Fibroblast of gingiva (primary cell): ENCODE data around the gene VGLL2.

Source experiments
- DNase-seq: peaks from one replicate; pipeline ENCODE4 v3.0.0-alpha.2; 2011; ENCODE audit warnings: low read depth

VGLL2 gene

DNA sequence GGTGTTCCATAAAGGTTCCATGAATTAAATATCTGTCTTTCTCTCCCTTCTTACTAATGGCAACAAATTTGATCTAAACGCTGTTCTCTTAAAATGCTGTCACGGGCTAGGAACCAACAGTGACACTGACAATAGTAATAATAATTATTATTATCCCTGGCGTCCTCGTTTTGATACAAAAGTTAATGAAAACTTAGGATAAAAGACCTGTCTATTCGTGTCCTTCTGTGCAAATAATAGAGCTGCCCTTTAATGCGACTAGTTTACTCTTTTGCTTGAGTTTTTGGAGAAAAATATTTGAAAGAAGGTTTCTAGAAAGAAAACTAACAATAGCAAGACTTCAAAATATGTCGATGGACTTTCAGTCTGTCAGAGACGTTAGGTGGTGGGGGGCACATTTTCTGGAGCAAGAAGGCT, 4.3 kb downstream of the VGLL2 start:
- no peak for DNase-seq

DNA sequence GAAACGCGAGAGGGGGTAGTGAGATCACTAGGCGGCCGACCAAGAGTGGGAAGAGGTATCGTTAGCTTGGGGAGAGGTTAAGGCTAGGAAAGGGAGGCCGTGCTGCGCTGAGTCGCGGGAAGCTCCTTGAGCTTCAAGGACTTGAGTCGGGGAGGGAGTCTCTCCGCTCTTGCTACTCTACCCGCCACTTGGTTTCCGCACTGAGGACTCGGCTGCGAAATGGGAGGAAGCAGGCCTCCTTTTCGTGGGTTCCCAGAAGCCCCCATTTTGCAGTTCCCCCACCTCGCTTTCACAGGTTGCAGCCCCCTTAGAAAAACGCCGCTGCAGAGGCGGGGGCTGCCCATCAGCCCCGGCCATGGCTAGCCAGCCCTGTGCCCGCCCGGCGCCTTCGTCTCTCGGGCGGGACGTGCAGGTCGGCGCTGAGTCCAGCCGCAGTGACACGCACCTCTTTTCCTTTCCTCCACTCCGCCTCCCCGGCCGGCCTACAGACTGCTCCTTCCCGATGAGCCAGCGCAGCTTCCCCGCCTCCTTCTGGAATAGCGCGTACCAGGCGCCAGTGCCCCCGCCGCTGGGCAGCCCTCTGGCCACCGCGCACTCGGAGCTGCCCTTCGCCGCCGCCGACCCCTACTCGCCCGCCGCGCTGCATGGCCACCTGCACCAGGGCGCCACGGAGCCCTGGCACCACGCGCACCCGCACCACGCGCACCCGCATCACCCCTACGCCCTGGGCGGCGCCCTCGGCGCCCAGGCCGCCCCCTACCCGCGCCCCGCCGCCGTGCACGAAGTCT, 4.9 kb downstream of the VGLL2 start:
- DNase-seq: no peak

DNA sequence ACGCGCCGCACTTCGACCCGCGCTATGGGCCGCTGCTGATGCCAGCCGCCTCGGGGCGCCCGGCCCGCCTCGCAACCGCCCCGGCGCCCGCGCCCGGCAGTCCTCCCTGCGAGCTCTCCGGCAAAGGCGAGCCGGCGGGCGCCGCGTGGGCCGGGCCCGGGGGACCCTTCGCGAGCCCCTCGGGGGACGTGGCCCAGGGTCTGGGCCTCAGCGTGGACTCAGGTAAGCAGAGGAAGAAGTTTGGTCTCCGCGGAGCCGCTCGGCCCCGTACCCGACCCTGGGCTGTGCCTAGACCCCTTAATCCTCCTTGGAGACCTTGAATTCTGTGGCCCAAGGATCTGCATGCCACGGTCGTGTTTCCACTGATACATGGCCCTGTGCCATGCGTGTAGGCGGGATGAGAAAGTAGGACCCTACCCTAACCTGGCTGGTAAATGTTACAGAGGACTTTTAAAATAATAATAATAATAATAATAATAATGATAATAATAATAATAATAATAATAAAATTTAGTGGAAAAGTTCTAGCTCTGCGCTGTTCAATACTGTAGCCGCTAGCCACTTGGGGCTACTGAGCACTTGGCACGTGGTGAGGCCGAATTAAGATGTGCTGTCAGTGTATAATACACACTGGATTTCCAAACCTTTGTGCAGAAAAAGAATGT, 5.6 kb downstream of the VGLL2 start:
- DNase-seq: no peak

DNA sequence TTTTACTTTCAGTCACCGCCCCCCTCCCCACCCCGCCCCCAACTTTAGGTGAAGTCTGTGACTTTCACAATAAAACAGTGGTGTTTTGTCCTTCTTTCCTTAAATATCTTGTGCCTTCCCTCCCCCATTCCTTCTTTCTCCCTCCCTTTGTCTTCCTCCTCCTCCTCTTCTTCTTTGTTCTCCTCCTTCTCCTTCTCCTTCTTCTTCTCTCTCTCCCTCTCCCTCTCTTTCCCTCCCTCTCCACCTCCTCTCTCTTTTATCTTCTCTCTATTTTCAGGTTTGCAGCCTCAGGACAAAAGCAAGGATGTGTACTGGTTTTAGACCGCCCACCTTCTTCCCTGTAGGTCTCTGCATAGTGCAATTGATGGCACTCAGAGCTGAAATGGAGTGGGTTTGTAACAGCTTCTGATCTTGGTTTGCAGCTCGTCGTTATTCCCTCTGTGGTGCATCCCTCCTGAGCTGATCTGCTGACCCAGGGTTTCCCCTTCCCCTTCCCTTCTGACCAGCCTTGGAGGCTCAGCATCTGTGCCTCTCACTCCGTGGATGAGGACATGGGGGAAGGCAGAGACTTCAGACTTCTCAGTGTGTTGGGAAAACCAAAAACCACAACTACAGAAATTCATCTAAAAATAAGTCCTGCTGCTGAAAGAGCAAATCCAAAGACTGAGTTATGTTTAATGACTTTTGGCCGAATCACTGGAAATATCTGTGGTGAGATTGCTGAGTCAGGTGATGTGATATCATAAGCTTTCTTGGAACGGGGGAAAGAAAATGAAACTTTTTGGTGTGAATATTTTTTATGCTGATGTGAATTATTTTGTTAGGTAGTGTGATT, 6.9 kb downstream of the VGLL2 start:
- no peak for DNase-seq

DNA sequence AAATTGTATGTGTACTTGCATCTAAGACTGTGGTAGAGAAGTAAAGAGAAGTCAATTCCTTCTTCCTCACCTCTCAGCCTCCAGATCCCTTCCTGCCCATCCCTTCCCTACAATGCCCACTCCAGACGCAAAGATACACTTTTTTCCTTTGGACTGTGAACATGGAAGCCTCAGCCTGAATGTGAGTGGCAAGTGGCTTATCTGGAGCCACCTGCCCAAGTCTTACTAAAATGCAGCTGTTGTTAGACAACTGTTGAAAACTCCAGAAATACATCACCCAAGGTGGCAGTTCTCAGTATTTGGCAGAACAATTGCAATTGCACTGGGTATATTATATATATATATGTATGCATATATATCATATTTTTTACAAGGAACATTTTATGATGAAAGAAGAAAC, 7.5 kb downstream of the VGLL2 start:
- DNase-seq: no peak

DNA sequence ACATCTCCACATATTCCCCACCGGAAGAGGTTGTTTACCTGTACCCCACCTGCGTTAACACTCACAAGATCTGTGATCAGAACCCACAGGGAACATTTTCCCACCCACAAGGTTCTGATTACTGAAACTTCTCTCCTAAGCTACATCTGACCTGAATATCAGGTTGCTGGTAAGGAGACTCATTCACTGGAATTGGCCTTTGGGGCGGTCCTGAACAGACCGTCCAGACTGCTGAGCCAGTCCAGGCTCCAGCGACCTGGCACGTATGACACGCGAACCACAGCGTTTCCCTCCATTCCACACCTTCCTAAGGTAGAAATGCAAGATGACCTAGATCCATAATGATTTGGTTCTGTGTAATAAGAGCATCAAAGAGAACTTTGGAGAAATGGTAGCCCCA, 9.8 kb downstream of the VGLL2 start:
- DNase-seq: no peak

DNA sequence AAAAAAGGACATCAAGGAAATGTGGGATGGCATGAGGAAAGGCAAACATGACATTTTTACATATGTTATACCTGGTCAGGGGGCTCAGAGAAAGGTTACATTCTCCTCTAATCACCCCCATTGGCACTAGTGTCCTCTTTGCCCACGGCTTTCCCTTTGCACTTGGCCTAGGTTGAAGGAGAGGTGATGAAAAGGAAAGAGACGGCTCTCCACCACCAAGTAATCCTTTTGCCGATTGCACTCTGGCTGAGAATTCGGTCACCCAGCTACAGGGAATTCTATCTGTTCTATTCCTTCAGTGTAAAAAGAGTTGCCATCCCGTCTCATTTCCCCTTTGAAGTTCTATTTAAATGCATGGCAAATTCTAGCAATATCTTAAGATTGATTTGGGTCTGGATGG, 10.4 kb downstream of the VGLL2 start:
- no peak for DNase-seq

DNA sequence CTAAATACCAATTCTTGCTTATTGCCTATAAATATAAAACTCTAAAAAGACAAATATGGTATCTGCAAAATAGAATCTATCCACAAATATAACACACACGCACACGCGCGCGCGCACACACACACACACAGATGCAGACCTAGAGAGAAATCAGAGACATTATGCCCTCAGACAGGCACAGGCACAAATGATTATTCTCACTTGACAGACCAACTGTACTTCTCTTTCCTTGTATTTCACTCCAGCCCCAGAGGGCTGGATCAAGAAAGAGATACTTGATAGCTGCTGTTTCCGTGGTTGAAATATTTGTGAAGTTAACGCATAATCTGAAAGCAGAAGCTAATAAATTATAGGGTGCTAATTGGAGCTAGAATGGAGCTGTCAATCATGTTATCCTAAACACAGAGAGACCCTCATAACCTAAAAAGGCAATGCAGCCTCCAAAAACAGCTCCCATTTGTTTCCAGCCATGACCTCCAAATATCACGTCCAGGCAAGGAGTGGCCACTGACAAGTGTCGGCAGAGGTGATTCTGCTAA, 11.5 kb downstream of the VGLL2 start:
- DNase-seq: no peak

DNA sequence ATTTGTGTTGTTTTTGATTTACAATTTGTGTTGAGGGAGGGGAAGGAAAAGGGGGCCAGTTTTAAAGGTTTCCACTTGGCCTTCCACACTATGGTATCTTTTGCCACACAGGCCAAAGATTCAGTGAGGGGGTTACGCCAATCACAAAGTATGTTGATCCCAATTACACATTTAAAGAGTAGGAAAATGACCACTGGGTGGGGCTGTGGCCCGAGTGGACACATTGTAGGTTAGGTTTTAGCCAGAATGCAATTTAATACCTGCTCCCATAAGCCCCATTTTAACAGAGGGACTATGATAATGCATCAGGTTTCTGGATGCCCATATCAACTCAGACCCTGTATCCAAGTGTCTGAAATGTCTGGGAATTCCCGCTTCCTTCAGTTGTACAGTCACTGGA, 15.6 kb downstream of the VGLL2 start:
- no peak for DNase-seq

DNA sequence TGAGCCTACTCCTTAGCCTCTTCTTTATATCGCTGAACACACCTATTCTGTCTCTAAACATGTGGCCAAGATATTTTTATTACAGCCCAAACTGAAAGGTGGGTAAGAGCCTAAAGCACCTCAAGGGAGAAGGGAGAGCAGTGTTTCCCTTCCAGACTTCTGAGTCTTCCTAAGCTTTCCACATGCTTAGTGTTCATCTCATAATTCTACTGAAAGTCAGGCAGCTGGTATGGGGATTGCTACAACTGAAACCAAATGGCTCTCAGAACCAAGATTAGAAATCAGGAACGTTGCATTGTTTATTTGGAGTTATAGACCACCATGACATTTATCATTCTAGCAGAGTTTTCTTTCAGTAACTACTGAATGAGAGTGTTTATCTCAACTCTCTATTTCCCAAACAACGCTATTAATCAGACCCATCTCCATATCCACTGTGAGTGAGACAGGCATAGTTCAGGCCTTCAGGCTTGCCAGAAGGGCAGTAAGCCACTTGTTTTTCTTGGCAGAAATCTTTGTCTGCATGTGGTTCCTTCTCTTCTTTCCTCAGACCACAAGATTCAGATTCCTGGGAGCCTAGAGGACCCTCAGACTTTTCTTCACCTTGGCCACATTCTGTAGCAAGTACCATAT, 22.8 kb downstream of the VGLL2 start:
- no peak for DNase-seq

DNA sequence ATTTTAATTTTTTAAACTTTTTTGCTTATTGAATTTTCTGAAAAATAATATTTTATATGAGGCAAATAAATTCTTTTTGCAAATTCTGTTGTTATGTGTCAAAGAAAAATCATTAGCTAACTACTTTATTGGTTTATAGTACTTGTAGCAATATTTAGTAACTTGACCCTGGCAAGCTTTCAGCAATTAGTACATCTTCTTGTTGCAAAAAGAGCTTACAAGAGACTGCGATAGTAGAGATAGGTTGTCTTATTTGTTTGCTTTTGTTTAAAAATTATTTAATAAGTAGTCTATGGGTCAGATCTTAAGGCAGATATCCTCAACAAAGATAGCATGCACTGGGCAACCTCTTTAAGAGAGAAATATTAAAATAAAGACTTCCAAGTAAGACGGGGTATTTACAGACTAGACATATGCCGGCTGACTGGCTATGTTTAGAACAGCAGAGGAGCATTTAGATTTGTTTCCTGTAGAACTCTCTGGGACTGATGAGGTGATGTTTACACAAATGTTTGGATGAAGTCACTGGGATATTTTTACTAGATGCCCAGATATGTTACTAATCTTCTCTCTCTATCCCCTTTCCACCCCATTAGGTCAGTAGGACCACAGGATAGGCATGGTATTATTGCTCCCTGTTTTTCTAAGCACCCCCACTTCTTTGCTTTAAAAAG, 25.0 kb downstream of the VGLL2 start:
- DNase-seq: no peak

DNA sequence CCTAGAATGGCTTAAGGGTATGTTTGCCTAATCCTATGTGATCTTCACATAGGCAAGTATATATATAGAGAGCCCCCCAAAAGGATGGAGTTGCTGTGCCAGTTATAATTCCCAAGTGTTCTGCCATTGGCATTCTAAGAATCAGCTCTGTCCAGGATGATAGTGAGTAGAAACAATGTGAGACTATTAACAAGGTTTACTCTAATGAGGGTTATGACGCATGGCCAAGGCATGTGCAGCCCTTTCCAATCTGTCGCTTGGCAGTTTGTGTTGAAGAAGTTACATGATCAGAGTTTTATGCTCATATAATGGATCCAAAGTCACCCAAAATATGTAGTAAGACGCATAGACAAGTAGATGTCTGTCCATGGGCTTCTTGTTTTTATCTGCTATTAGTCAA, 33.6 kb downstream of the VGLL2 start:
- DNase-seq: no peak

DNA sequence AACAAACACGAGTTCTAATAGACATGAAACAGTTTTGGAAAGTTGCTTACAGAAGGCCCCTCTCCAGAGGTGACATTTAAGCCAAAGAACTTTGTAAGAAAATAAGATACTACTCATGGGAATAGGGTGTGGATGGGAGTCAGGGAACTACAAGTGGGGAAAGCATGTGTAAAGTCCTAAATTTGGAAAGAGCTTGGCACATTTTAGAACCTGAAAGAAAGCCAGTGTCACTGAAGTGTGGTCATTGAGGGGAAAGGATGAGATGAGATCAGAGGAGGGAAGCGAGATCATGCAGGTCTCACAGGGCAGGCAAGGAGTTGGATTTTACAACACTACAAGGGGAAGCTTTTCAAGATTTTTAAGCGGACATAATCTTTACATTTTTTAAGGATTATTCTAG, 38.0 kb downstream of the VGLL2 start:
- DNase-seq: no peak

DNA sequence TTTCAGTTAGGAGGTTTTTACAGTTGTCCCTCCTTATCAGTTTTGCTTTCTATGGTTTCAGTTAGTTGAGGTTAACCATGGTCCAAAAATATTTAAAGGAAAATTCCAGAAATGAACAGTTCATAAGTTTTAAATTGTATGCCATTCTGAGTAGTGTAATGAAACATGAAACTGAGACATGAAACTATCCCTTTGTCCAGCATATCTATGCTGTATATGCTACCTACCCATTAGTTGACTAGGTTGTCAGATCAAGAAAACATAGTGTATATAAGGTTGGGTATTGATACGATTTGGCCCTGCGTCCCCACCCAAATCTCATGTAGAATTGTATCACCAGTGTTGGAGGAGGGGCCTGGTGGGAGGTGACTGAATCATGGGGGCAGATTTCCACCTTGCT, 39.1 kb downstream of the VGLL2 start:
- no peak for DNase-seq

DNA sequence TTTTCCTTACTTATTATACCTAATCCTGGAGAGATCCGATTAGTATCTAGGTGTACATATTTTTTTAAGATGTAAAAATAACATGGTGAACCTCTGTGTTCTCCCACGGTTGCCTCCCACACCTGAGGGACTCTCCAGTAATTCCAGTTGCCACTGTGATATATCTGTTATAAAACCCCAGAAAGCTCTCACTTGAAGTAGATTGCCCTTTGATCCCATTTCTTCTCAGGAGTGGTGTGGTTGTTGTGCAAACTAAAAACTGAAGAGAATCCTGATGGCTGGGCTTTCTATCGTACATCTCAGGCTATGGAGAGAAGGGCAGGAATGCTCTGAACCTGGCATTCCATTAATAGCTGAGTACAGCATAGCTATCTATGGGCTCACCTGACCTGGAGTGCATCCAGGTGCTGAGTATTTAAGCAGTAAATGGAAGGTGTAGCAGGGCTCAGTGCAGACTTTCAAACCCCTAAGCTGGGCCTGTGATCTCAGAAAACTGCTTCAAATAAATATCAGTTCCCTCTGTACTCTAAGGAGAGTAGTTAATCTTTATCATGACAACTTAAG, 41.0 kb downstream of the VGLL2 start:
- no peak for DNase-seq

DNA sequence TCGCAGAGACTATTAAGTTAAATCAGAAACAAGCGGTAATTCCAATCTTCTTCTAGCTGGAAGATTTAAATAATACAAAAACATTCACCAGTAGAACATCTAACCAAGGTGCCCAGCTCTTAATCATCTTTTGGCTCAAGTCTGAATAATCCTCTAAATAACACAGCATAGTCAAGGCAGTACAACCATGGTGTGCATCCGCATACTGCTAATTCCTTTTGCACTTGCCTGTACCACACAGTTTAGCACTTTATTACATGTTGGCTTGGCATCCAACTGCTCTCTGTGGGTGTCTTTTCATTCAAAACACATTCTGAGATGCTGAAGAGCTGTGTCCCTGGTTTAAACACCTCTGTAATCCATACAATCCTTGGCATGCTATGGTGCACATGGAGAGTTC, 42.3 kb downstream of the VGLL2 start:
- DNase-seq: no peak

DNA sequence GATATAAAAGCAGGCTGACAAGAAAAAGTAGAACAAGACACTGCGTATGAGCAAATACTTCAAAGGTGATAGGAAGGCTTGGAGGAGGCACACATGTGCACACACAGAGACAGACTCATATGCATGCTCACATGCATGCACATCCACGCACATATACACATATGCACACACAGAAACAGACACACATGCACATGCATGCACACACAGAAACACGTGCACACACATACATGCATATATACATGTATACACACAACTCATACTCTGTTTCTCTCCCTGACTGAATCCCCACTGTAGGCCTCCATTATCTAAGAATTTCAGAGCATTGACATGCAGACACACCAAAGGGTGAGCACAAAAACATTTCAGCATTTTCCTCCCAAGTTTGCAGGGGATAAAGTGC, 43.7 kb downstream of the VGLL2 start:
- no peak for DNase-seq

DNA sequence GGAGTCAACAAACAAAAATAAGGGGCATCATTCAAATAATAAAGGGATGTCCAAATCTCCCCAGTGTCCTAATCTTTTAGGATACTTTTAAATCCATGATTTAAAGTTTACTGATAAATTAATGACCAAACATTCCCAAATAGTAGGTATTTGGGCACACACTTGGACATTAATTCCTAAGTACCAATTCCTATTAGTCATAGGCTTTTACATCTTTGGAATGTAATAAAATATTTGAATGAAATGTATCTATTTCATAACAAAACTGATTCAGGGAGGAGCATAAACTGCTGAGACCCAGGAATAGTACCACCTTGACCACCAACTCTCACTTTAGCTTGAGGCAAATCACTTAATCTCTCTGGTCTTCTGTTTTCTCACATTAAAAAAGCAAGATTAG, 44.3 kb downstream of the VGLL2 start:
- no peak for DNase-seq

DNA sequence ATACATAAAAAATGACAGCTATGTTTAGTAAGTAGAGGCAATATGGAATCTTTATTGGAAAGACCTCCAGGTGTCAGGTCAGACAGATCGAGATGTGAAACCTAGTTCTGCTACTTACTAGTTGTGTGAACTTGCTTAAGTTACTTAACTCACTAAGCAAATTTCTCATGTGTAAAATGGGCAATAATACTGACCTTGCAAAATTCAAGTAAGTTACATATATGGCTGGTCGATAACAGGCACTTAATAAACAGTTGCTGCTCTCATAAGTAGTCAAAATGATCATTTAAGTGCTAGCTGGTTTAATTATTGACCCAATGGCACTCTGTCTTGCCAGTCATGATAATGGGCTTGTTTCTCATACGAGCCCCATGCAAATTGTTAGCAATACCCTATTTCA, 46.0 kb downstream of the VGLL2 start:
- DNase-seq: no peak

DNA sequence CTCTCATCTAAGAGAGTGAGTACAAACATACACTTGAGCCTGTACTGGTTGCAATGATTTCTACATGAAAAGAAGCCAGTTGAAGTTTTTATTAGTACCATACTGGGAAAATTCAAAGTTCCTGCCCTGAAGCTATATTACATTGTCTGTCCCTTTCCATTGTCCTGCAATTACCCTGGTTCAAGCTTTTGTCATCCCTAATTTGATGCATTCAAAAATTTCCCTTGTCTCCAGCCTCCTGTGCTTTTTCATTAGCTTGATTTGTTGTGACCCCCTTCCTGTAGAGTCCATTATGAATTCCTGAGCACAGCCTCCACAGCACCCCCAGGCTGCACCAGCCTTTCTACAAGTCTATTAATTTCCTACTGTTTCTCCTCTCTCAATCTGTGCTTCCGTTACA, 46.4 kb downstream of the VGLL2 start:
- no peak for DNase-seq

DNA sequence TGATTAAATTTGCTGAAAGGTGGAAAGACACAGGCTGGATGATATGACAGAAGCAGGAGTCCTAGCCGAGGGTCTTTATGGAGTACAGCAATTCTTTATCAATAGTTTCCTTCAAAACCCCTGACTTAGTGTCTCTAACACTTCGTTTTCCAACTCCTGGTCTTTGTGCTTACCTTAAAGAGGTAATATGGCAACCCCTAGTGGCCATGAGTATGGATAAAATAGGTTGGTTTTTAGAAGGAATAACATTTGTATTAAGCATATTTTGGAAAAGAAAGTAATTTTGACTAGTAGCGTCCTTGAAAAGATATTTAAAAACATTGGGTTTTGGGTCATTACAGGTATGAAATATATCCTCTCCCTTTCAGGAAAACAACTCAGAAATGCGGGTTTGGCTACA, 51.9 kb downstream of the VGLL2 start:
- no peak for DNase-seq
